Measurements from ENCODE around the gene CALB2.

DNA sequence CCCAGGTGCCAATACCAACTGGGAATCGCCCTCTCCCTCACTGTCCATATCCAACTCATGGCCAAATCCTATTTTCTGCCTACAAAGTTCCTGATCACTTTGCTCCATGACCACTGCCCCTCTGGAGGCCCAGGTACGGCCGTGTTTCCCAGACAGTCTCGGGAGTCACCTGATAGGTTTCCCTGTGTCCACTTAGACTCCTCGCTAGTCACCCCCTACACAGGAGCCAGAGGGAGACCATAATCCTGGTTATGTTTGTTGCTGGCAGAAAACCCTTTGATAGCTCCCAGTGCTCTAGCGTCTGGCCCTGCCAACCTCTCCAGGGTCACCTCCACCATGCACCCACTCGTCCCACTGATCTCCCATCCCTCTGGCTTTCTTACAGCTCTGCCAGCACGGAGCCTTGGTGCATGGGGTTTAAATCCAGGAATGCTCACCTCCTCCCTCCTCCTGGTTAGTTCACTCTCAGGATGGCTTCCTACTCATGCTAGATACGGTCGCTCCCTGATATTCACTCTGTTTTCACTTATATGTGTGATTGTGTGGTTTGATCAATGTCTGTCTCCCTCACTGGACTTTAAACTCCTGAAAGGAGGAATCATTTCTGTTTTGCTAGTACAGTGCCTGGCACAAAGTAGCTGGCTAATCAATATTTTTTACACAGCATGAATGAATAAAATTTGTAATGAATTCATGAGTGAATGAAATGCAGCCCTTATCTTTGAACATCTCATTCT, 7.5 kb upstream of the CALB2 start:
- TF ChIP-seq CTCF (IDR thresholded peaks at IDR 0.05) (no peak), POLR2AphosphoS5 (IDR thresholded peaks at IDR 0.05) (no peak), EP300 (IDR thresholded peaks at IDR 0.05) (no peak), POLR2A (IDR thresholded peaks at IDR 0.05) (no peak)
